Stimulated activated CD8-positive, alpha-beta memory T cell treated with anti-CD3 and anti-CD28 coated beads, Interleukin-4, amount 100 ng/mL, for 1 hour (primary cell): ENCODE measurements around the gene CDCP1.

Source experiments
- DNase-seq, 2 donors: peaks; one replicate each; pipeline ENCODE4 v3.0.0-alpha.2; 2020; ENCODE audit warnings: low read depth in 2 of 2, low spot score in 1 of 2

CDCP1 gene

GRCh38 chr3:45145681-45146614, at the start of gene CDCP1:
Gene CDCP1 (minus strand): TSS chr3:45146378. CDS start chr3:45146287, 91 bp downstream.
- no peak for DNase-seq

DNA sequence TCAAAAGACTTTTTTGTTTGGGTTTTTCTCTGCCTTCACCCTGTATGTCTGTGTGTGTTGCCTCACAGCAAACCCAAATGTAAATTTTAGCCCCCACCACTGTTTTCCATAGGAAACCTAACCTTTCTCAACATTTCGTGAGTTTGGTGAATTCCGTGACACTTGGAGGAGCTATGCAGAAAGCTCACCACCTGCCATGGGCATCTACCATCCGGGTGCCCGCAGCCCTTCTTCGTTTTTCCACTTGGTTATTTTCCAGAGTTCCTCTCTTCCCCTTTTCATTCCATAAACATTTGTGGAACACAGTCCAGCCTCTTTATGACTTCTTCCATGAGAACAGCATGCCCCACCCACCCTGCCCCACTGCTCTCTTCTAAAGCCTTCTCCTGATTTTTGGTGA, 48.6 kb upstream of the CDCP1 start:
- no peak for DNase-seq

GRCh38 chr3:45191924-45192417, 45.8 kb upstream of the CDCP1 start:
- no peak for DNase-seq

GRCh38 chr3:45191424-45191823, 45.2 kb upstream of the CDCP1 start:
- DNase-seq: no peak

DNA sequence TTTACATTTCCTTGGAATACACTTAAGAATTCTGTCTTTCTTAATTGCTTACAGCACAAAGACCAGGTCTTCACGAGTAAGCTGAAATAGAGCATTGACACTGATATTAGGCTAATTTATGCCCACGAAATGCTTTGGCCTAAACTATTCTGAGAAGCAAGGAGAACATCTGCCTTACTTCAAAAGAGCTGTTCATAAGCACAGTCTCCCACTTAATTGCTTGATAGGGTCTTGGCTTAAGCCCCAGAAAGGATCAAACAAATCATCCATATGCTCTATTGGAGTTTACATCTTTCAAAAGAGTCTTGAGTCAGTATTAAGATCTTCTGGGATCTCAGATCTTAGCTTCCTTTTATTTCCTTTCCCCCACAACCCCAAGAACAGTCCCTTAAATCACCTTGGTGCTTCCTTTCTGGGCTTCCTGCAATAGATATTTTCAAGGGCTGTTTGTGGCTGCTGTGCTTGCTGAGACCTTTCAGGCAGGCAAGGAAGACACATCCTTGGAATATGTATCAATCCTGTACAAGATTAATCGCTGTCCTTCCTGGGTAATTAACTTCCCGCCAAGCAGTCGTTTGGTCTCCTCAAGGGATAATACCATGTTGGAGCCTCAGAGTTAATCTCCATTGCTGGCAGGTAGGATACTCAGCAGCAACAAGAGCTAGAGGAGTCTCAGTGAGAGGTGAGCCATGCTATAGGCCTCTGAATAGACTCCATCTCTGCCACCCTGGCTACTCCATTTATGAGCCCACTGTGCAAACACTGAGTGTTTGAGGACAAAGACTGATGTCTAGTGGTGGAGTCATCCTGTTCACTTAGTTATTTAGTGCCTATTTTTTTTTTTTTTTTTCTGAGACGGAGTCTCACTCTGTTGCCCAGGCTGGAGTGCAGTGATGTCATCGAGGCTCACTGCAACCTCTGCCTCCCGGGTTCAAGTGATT, 42.8 kb upstream of the CDCP1 start:
- no peak for DNase-seq

DNA sequence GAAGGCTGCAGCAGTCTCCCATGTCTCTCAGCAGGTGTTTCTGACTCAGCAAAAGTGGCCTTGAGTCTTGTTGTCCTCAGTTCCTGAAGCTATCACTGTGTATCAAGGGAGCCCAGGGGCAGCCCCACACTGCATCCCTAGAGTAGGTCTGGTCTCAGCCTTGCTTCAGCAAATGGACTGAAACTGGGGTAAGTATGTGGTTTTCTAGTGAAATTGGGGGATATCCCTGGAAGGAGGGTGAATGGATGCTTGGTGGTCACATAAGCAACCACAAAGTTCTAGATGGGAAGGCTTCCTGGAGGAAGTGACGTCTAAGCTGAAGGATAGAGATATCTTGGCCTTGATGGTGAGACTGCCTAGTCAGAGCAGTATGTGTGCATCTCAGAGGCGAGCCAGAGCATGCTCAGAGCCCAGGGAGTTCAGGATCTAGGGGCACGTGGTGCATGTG, 41.5 kb upstream of the CDCP1 start:
- DNase-seq: no peak

DNA sequence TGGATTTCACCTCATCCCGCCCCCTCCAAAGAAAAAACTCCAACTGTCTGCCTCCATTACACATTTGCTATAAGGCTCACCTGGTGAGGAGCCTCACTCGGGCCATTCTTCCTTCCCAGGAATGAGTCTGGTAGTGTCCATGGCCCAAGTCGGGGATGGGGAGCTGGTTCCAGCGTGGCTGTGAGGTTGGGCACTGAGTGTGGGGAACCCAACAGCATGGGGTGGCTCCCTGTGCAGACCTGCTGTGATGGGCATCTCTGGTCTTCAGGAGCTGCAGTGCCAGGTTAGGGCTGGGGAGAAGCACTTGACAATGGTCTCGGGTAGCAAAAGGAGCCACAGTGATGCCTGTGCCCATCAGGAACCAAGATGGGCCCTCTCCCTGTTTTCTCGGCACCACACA, 40.7 kb upstream of the CDCP1 start:
- no peak for DNase-seq

DNA sequence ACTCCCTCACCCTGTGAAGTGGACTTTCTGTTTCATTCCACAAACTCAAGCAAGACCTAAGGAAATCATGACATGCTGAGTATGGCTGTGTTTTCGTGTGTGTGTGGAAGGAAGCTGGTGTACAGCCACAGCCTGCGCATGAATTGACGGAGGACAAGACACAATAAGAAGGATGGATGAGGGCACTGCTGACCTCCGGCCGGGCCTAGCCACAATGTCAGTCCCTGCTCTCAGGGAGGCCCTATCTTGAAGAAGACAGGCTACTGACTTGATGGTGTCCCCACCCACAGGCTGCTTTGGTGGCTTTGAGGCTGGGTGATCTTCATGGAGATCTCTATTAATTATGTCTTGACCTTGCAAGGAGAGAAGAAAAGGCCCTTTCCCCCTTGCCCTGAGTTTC, 39.3 kb upstream of the CDCP1 start:
- no peak for DNase-seq

- DNase-seq: no peak
These were observed 38.9 kb upstream of the CDCP1 start for GRCh38 chr3:45185052-45185451.

- no peak for DNase-seq
These were observed 37.7 kb upstream of the CDCP1 start for GRCh38 chr3:45183872-45184262.

DNA sequence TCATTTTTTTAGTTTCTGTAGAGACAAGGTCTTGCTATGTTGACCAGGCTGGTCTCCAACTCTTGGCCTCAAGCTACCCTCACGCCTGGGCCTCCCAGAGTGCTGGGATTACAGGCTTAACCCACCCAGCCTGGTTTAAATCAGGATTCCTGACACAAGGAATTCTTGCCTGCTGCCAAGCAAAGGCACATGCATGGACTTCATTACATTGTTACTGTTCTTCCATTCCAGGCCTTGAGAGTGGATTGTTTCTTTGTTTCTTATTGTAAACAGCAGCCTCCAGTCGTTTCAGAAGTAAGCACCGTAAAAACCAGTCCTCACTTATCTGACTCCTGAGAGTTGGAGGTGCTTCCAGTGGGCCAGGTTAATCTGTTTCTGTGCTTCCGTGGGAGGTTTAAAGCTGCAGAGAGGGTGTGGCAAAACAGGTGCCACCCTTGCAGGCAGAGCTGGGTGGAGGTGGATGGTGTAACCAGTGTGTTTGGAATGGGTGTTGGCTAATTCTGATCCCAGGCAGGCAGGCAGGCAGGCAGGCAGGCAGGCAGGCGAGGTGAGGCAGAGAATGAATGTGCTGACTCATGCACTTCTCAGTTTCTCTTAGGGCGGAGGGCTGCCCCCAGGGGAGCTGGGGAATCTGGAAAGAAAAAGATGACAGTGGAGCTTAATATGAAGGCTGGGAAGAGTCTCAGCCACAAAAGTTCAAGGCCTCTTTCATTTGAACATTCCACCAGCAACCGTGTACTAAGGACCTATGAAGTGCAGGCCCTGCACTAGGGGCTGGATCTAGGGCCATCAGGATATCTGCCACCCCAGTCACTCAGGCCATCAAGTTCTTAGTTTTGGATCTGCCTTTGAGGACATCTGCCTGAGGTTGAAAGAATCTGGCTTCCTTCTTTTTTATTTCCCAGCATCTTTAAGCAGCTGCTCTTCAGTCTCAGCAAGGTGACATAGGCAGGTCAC, 37.0 kb upstream of the CDCP1 start:
- no peak for DNase-seq

DNA sequence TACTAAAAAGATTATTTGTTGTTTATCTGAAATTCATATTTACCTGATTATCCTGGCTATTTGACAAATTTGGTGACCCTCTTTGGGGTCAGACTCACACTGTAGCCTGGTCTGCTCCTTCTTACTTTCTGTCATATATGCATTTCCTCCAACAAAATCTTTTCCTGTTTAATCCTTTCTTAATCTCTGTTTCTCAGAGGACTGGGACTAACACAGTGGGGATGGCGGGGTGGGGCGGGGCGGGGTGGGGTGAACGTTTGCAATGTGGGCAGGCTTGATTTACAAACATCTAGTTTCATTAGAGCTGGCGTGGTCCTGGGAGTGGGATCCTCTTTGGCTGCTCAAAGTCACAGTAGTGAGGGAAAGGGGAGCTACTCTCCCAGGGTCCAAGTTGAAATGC, 35.3 kb upstream of the CDCP1 start:
- no peak for DNase-seq

- no peak for DNase-seq
These were observed 34.7 kb upstream of the CDCP1 start for GRCh38 chr3:45180899-45181298.

DNA sequence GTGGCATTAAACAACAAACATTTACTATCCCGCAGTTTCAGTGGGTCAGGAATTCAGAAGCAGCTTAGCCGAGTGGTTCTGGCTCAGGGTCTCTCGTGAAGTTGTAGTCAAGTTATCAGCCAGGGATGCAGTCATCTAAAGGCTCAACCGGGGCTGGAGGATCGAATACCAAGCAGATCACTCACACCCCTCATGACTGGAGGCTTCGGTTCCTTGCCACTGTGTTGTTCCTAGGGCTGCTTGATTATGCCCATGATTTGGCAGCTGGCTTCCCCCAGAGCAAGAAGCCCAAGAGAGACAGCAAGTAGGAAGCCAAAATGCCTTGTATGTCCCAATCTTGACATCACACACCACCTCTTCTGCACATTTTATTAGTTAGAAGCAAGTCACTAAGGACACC, 33.9 kb upstream of the CDCP1 start:
- DNase-seq: no peak

- no peak for DNase-seq
These were observed 33.0 kb upstream of the CDCP1 start for GRCh38 chr3:45179163-45179562.

- DNase-seq: no peak
These were observed 32.2 kb upstream of the CDCP1 start for GRCh38 chr3:45178183-45179023.

DNA sequence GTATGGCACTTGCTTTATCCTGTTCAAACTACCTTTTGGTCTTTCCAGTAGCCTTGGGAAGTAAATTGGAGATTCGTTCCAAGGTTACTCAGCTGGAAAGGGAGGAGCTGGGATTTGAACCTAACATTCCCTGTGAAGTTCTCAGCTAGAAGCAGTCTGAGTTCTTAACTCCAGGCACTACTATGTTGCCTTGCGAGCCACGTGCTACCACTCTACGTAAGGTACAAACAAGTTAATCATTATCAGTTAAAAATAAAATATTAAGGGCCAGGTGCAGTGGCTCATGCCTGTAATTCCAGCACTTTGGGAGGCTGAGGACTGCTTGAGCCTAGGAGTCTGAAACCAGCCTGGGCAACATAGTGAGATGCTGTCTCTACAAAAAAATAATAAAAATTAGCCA, 30.7 kb upstream of the CDCP1 start:
- DNase-seq: no peak

GRCh38 chr3:45174234-45174633, 28.1 kb upstream of the CDCP1 start:
- no peak for DNase-seq

DNA sequence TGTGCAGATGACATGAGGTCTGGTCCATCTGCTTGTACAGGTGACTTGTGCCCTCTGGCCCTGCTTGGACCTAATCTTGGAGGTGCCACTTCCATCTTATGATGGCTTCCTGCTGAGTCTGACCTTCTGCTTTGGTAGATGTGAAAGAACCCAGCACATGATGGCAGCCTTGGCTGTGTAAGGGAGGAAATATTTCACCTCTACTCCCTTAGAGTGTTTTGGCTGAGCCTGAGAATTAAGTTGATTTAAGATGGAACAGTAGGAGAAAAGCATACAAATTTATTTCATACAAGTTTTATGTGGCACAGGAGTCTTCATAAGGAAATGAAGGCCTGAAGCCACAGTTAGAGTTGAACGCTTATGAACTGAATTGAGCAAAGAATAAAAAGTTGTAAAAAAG, 27.6 kb upstream of the CDCP1 start:
- DNase-seq: no peak

DNA sequence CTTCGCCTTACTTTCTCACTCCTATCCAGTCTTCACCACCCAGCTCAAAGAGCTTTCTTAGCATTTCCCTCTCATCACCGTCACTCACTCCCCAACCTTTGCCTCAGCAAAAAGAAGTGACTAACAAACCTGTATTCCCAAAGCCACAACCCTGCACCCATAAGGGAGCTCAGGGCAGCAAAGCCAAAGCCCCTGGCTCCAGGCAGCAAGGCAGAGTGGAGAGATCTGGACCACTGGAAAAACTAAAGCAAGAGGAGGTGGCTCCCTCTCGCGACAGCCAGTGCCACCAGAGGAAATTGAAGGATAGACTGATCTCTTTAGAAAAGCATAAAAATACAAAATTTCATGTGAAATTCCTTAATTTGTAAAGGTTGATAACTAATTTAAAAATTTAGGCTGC, 25.1 kb upstream of the CDCP1 start:
- DNase-seq: no peak
